Esophagus mucosa (tissue), 1 donor: ENCODE measurements around the gene BAZ2B. TPM values are rescaled to one million over a fixed set of nuclear protein-coding genes. Genes with fewer than 3 reads are reported as not detected.
"Not testable (repeated sequence)": the region's sequence is repeated elsewhere in the genome, so short reads cannot be mapped to it uniquely, and the experiment has no call there.

ENCODE experiments used
- ATAC-seq: fragments of 200-7000 bp; cut with Tn5 transposase; one replicate; pipeline ENCODE4 v1.9.1; 2020
- total RNA-seq: library from RNA; stranded (reverse); gene quantifications from one replicate; pipeline ENCODE4 v1.2.4, GENCODE V29; 2023
- donor health status: DM: yes; HTN: yes; CAD: no.

BAZ2B gene
- total RNA-seq, 1 donor from 2014 or later: 41.4 TPM

DNA sequence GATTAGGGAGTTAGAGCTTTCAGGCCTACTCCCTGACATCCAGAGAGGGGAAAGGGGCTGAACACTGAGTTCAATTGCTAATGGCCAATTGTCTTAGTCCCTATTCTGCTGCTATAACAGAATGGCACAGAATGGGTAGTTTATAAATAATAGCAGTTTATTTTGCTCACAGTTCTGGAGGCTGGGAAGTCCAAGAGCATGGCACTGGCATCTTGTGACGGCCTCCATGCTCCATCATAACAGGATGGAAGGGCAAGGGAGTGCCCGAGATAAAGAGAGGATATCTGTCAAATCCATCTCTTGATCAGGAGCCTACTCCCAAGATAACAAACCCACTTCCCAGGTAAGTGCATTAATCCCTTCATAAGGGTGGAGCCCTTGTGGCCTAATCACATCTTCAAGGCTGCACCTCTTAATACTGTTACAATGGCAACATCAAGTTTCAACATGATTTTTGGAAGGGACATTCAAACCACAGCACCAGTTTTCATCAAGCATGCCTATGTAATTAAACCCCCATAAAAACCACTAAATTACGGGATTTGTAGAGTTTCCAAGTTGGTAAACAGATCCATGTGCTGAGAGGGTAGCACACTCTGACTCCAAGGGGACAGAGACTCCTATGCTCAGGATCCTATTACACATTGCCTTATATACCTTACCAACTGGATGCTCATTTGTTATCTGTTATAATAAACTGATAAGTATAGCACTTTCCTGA, 44.6 kb downstream of the BAZ2B start:
- no peak for ATAC-seq

DNA sequence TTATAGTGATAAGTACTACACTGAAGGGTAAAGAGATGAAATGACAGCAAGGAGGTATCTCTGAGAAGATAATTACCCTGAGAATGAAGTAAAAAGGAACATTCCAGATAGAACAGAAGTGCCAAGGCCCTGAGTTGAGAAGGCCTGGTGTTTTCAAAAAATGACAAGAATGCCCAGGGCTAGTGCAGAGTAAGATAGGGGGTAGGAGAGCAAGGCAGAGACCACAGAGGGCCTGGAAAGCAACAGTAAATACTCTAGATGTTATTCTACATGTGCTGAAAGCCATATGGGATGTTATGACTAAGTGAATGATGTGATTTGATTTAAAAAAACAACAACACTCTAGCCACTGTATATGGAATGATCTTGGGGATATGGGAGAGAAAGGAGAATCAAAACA, 52.3 kb downstream of the BAZ2B start:
- no peak for ATAC-seq

DNA sequence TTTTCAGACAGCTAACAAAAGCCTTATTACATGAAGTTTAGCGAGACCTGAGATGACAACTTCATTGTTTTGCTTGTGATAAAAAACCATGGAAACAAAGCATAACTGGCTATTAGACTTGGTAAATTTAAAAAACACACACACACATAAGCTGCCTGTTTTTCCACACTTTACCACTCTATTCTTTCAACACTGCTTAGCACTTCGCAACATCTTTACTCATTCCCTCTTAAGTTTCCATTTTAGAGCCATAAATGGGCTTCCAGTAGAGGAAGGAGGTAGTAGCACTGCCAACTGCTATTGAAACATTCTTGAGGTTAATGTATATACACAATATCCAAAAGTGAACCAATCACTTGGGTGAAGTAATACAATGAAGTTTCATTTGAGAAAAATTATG, 54.1 kb downstream of the BAZ2B start:
- no peak for ATAC-seq

DNA sequence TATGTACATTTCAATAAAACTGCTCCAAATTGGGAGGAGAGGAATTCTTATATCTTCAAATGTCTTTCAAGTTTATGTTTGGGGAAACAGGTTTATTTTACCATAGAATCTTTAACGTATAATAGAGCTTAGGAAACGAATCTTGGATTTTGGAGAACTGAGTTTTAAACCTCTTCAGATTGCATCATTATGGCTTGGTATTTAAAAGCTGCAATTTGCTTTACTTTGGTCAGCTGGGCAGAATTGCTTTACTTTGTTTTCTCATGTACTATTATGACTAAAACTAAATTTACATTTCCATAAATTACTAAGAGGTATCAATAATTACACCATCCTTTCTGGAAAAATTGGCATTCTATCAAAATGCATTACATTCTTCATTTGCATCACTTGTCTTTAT, 54.6 kb downstream of the BAZ2B start:
- ATAC-seq: no peak

DNA sequence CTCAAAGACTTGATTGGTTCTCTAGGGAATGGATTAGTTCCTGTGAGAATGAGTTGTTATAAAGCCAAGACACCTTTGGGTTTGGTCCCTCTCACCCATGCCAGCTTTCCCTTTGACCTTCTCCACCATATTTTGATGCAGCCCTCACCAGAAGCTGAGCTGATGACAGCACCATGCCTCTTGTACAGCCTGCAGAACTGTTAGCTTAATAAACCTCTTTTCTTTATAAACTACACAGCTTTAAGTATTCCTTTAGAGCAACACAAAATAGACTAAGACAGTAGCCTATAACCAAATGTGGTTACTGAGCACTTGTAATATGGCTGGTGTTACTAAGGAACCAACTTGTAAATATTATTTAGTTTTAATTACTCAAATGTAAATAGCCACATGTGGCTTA, 55.1 kb downstream of the BAZ2B start:
- ATAC-seq: no peak

DNA sequence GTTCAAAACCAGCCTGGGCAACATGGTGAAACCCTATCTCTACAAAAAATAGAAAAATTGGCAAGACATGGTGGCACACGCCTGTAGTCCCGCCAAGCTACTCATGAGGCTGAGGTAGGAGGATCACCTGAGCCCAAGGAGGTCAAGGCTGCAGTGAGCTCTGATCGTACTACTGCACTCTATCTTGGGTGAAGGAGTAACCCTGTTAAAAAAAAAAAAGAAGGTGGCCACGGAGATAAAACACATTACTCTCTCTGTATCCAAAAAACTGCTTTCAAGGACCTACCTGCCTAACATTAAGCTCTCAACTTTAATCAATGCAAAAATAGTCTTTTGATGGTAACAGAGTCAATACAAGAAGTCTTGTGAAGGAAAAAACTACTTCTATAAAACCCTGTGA, 57.3 kb downstream of the BAZ2B start:
- ATAC-seq: no peak

DNA sequence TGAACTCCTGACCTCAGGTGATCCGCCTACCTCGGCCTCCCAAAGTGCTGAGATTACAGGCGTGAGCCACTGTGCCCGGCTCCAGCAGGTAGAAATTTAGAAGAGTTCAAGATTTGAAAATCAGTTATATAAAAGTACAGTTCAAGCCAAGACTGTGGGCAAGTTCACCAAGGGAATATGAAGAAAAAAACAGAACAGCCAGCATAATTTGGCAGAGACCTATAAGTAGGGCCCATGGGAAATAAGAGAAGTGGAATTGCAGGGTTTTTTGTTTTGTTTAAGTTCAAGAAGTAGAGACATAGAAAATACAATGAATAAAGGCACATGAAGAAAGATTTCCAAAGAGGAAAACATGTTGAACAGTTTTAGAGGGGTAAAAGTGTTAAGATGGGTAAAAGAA, 57.9 kb downstream of the BAZ2B start:
- no peak for ATAC-seq

DNA sequence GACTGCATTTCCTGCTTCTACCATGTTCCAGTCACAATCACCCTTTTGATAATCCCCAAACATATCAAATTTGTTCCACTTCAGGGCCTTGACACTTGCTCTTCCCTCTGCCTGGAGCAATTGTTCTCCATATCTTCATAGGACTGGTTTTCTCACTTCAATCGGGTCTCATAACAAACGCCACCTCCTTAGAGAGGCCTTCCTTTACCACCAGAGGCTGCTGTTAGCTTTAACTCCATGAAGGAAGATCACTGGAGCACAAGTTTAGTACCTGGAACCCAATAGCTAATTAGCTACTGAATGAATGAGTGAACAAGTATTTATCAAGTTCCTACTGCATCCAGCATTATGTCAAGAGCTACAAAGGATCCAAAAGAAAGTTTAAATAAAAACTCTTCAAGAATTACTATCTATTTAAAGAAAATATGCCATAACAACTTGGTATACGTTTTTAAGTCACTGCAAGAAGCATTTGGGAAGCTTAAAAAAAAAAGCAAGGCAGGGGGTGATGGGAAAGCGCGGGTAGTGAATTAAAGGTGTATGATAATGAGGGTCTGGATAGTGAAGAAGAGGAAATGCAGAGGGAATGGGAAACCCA, 58.8 kb downstream of the BAZ2B start:
- ATAC-seq: peak; percentile 57

DNA sequence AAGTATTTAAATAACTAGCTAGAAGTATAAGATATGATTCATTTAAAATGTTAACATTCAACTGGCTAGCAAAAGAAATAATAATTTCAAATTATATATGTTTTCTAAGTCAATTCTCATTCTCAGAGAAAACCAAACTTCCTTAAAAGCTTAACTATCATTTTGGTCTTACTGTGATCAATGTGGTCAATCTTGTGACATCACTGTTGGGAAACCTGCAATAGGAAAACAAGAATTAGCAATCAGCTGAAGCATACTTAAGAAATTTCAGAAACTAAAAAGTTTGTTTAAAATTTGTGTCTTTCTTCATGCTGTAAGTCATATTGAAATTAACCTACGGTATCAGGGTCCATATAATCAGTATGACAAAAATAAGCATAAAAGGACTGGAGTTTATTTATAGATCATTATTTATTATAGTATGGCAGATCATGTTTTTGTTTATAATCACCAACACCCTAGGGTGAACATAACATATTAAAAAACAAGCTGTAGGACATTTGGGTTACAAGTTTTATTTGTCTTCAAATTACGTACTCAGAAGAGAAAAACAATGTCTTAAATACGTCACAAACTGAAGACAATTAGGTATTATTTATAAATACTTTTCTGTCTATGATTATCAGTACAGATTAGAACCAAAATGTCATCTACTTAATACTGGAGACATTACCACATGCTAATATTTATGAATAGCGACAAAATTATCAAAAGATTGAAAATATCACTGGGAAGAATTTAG, 60.5 kb downstream of the BAZ2B start:
- no peak for ATAC-seq

DNA sequence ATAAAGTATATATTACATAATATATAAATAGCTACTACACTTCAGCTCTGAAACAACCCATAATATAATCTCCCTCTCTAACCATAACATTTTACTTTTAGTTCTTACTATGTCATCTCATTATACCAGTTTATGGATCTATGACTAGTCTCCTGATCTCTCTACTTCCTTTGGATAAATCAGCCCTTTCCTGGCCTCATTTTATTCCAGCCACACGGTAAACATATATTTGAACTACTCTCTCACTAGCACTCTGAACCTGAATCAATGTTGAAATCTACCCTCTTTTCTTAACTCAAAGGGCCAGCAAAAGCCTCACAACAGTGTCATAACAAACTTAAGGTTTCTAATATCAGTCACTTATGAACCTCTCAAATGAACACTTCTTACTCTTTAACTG, 62.6 kb downstream of the BAZ2B start:
- ATAC-seq: no peak

DNA sequence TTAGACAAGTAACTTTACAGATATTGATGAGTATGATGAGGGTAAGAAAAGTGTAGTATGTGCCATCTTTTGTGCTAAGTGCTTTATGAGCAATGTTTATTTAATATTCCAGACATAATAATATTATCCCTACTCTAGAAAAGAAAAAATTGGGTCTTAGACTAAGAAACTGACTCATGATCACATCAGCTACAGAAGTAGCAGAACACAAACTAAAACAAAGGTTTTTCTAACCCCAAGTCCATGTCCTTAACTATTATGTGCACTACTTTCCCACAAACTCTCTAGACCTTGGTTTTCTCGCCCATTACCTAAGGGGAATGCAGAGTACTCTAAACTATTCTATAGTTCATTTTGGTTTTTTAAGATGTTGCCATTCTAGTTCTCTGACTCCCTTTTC, 64.5 kb downstream of the BAZ2B start:
- ATAC-seq: no peak

DNA sequence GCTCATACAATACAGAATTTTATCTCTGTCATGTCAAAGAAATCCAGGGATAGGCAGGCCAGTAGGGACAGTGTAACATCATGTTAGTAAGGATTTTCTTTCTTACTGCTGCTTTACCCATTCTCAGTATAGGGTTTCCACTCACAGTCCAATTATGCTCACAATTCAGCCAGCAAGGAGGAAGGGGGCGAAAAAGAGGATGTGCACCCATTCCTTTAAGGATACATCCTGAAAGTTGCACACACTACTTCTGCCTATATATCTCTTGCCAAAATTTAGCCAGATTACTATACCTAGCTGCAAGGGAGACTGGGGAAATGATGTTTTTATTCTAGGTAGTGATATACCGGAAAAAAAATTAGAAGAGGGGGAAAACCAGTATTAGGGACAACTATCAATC, 66.1 kb downstream of the BAZ2B start:
- no peak for ATAC-seq

DNA sequence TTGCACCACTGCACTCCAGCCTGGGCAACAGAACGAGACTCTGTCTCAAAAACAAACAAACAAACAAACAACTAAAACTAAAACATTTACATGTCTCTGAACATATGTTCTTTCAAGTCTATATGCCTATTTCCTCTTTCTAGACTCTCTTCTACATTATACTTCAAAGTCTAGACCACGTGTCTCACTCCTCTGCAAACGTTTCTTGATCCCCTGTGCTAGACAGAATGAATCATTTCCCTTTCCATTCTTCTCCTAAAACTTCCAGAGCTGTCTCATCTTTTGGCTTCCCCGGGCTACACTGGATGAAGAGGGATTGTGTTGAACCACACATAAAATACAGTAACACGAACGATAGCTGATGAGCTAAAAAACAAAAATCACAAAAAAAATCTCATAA, 67.1 kb downstream of the BAZ2B start:
- ATAC-seq: no peak

DNA sequence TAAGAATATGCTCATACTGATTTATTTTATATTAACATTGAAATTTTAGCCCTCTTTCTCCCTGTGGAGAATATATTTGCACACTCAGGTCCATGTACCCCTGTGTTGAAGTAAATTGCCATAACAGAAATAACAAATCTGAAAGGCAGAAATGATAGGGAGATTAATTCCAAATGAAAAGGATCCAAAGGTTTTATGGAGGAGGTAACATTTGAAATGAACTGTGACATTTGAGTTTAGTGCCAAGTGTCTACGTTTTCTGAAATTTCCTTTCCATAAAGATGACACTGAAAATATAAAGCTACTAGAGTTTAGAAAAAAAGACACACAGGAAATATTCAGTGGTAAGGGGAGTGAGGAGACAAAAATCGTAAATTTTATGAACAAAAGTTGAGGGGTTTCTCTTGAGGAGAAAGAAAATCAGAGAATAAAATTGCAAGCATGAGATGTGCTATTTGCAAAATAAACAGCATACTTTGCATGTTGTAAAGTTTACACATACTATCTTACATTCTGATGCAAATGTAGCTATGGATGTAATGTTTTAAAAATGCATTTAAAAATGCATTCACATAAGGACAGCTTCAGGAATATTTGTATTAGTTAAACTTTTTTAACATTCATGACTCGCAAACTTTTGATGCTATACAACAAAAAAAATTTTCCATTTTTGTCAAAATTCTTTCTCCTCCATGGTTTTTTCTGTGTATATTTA, 69.5 kb downstream of the BAZ2B start:
- no peak for ATAC-seq

DNA sequence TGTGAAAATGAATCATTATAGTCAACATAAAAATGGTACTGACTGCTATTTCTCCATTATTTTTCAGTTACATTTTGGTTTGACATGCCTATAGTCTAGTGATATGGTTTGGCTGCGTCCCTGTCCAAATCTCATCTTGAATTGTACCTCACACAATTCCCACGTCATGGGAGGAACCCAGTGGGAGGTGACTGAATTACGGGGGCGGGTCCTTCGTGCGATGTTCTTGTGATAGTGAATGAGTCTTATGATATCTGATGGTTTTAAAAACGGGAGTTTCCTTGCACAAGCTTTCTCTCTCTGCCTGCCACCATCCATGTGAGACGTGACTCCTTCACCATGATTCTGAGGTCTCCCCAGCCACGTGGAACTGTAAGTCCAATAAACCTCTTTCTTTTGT, 70.3 kb downstream of the BAZ2B start:
- ATAC-seq: no peak

DNA sequence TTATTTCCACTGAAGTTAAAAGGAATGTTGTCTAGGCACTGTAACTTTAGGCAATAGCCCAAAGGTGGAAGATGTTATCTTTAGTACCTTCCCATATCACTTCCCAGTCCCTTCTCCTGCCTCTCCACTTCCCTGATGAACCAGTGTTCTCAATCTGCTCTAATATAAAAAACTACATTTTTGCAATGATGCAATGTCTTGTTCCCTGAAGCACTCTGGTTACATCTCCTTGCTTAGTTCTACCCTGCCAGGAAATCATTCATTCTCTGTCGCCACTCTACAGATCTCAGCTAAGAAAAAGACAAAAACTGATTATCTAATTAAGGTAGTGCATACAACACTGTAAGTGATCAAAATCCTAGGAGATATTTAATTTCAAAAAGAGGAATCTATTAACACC, 71.3 kb downstream of the BAZ2B start:
- no peak for ATAC-seq

DNA sequence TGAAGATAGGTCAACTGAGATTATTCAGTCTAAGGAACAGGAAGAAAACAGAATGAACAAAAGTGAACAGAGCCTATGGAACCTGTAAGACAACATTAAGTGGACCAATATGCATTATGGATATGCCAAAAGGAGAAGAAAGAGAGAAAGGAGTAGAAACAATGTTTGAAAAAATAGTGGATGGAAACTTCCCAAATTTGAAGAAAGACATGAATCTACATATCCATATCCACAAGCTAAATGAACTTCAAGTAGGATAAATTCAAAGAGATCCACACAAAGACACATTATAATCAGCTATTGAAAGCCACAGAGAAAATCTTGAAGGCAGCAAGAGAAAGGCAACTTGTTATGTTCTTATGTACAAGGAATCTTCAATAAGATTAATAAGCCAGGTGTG, 74.2 kb downstream of the BAZ2B start:
- no peak for ATAC-seq

DNA sequence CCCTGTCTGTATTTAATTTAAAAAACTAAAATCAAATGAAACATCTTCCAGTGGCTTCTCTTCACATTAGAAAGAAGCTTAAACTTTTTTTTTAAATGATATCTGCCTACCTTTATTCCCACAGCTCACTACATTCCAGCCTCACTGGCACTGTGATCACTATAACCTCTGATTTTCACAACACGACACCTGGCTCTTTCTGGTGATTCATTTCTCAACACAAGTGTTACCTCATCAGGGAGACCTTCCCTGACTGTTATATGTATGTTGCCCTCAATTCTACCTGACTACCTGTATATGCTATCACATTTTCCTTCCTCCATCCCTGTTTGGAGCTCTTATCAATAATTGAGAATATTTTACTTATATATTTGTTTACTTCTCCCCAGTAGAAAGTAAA, 76.6 kb downstream of the BAZ2B start:
- peak; percentile 38 for ATAC-seq

DNA sequence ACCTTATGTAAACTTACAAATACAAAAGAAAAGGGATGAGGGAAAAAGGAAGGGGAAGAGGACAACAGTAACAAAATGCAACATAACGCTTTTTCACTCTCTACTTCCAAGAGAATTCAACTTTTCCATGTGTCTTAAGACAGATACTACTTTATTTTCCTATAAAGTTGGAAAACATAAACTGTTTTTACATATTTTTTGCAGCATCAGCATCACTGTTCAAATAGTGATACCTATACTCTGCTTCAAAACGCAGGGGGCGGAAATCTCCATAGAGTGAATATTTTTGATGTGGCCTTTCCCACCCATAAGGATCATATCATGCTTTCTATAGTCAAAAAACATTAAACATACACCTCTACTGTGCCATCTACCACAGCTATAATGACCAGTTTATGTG, 77.5 kb downstream of the BAZ2B start:
- ATAC-seq: no peak

DNA sequence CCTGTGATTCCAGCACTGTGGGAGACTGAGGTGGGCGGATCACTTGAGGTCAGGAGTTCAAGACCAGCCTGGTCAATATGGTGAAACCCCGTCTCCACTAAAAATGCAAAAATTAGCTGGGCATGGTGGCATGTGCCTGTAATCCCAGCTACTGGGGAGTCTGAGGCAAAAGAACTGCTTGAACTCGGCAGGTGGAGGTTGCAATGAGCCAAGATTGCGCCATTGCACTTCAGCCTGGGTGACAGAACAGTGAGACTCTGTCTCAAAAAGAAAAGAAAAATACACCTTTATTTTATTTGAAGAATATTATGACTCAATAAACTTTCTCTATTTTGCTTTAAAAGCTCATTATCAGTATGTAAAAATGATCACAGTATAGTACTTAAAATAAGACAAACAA, 81.1 kb downstream of the BAZ2B start:
- not testable (repeated sequence) for ATAC-seq

DNA sequence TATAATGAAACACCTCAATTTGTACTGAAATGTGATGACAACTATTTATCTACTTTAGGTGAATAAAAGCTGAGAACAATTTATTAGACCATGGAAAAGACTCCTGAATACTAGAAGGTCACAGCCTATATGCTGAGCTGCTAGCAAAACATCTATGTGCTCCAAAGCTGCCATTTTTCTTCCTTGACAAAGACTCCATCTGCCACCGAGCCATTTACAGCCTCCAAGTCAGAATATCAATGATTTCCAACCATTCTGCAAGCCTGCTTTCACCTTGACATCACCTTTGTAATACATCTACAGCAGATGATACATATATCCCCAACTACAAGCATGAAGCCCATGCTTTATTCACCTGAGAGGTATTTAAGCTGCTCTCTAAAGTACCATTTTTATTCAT, 84.9 kb downstream of the BAZ2B start:
- ATAC-seq: no peak

DNA sequence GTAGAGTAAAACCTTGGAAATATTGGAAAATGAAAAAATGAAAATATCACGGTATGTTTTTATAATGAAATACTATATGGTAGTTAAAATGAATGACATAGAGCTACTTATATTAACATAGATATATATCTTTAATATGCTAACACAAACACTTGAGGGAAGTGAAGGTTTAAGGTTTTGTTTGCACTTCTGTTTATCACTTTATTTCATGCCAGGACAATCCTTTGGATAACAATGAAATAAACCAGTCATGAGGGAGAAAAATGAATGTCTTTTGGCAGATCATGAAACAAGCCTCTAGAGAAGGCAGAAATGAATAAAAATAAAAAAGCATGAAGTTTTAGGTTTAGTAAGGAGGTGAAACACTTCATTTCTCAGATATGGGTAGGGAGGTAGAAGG, 89.9 kb downstream of the BAZ2B start:
- no peak for ATAC-seq

DNA sequence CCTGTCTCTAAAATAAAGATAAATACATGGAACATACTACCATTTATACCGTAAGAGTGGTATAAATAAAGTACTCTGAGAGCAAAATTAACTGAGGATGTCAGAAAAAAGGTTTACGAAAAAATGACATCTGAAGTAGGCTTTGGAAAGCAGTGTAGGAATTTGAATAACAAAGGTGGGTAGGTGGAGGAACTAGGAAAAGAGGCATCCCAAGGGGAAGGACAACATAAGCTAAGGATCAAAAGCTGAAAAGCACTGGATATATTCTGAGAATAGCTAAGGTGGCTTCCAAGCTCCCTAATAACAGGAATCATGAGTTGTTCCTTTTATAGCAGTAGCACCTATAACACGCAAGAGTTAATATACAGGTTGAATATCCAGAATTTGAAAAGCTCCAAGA, 91.3 kb downstream of the BAZ2B start:
- ATAC-seq: no peak

DNA sequence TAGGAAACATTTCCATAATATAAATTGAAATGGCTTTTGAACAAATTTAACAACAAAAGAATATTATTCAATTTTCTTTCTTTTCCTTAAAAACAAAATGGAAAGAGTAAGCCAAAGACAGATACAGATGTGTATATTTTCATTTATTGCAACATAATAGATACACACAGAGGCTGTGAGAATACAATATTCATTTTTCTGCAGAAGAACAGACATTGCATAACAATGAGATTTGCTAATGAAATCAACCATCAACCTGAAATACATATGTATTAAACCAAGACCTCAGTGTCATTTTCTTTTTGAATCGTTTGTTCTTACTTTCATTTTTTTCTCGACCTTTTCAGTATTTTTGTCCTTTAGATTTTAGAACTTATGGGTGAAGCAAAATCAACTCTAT, 95.1 kb downstream of the BAZ2B start:
- no peak for ATAC-seq
